Fibroblast of the aortic adventitia (primary cell): Measurements from ENCODE around the gene STRBP. TPM values are rescaled to one million over a fixed set of nuclear protein-coding genes. Genes with fewer than 3 reads are reported as not detected.
"Not testable (repeated sequence)": the region's sequence is repeated elsewhere in the genome, so short reads cannot be mapped to it uniquely, and the experiment has no call there.

Source experiments
- DNase-seq: peaks from one replicate; pipeline ENCODE4 v3.0.0-alpha.2; 2010; ENCODE audit warnings: low read depth
- H3K4me3 ChIP-seq: 2 replicates; pipeline ENCODE4 v1.5.1; 2011; ENCODE audit warnings: low read depth, mild to moderate bottlenecking, control low read depth, low read length, moderate library complexity
- CTCF ChIP-seq: IDR thresholded peaks from 2 replicates; pipeline ENCODE4 v1.5.1; 2011; ENCODE audit warnings: mild to moderate bottlenecking, low read length, control low read depth, inconsistent platforms; ENCODE audit not compliant: insufficient read depth
- total RNA-seq: library from RNA; depleted of rRNA; stranded (reverse); fragments of >200 nt; gene quantifications from 2 replicates; pipeline ENCODE4 v1.2.3, GENCODE V29; 2012; ENCODE audit warnings: low replicate concordance

STRBP gene
- total RNA-seq, 1 donor: 2.6 TPM

GRCh38 chr9:123250504-123250903 is 17.9 kb downstream of the STRBP start:
- DNase-seq: no peak
- no peak overlapping the region for H3K4me3 ChIP-seq
- no peak for TF ChIP-seq CTCF

GRCh38 chr9:123249162-123249561 is 19.2 kb downstream of the STRBP start:
- DNase-seq, H3K4me3 ChIP-seq: not testable (repeated sequence)

- TF ChIP-seq CTCF: no peak
- no peak for DNase-seq
- H3K4me3 ChIP-seq: no peak overlapping the region
Measured at GRCh38 chr9:123248630-123249029, 19.8 kb downstream of the STRBP start.

GRCh38 chr9:123246534-123246933 is 21.9 kb downstream of the STRBP start:
- peak; percentile 7 for DNase-seq
- TF ChIP-seq CTCF: no peak
- no peak overlapping the region for H3K4me3 ChIP-seq

- no peak for DNase-seq
- TF ChIP-seq CTCF: no peak
- no peak overlapping the region for H3K4me3 ChIP-seq
Measured at GRCh38 chr9:123239726-123240125, 28.7 kb downstream of the STRBP start.

- no peak overlapping the region for H3K4me3 ChIP-seq
- TF ChIP-seq CTCF: no peak
- DNase-seq: no peak
Measured at GRCh38 chr9:123238365-123238764, 30.0 kb downstream of the STRBP start.

- no peak overlapping the region for H3K4me3 ChIP-seq
- no peak for TF ChIP-seq CTCF
- no peak for DNase-seq
Measured at GRCh38 chr9:123237220-123237619, 31.2 kb downstream of the STRBP start.
